Adrenal gland (tissue), 12 donors: Measurements from ENCODE around the gene SPG11. TPM values are rescaled to one million over a fixed set of nuclear protein-coding genes. Genes with fewer than 3 reads are reported as not detected.

Source experiments
- DNase-seq, 7 donors: peaks; one replicate each; pipeline ENCODE4 v3.0.0-alpha.2; 2019 to 2020
- H3K27ac ChIP-seq, 5 donors: fragments of 200-600 bp; sonication (generic) in 4 of 5; 1 replicate in 3 of 5; 2 replicates in 2 of 5; pipeline versions ENCODE4 v1.5.1 to v1.8.0; 2016 to 2020; ENCODE audit warnings: mild to moderate bottlenecking in 1 of 5
- H3K27me3 ChIP-seq: fragments of 200-600 bp; 2 replicates; pipeline ENCODE4 v1.8.0; 2021
- H3K36me3 ChIP-seq, 2 donors: fragments of 200-600 bp; replicated peaks in 1 of 2; 1 replicate in 1 of 2; 2 replicates in 1 of 2; pipeline versions ENCODE4 v1.5.1 to v1.8.0; 2018 to 2022
- H3K4me1 ChIP-seq, 2 donors: fragments of 200-600 bp; replicated peaks in 1 of 2; 1 replicate in 1 of 2; 2 replicates in 1 of 2; pipeline versions ENCODE4 v1.5.1 to v1.8.0; 2018 to 2021
- H3K4me3 ChIP-seq, 4 donors: fragments of 200-600 bp; sonication (generic) in 3 of 4; one replicate each; pipeline ENCODE4 v1.5.1; 2016 to 2018
- H3K9me3 ChIP-seq, 3 donors: fragments of 200-600 bp; sonication (generic) in 1 of 3; replicated peaks in 1 of 3; 1 replicate in 2 of 3; 2 replicates in 1 of 3; pipeline versions ENCODE4 v1.5.1 to v1.8.0; 2016 to 2021
- POLR2A ChIP-seq, 2 donors: fragments of 450-650 bp; IDR thresholded peaks; one replicate each; pipeline ENCODE4 v1.6.1; 2017; ENCODE audit warnings: antibody characterized with exemption in 2 of 2, mild to moderate bottlenecking in 2 of 2, moderate library complexity in 1 of 2
- WGBS, 4 donors: extraction: QIAGEN DNeasy Blood & Tissue Kit in 2 of 4; methylation state at CpG; one replicate each; pipeline versions ENCODE4 v1.1.5 to v1.1.7; 2013 to 2017; 5-methylcytosine and 5-hydroxymethylcytosine counted together
- intact Hi-C, 2 donors: fragments of 100-400 bp; cut with DNase I; formaldehyde crosslinking; loops; one replicate each; pipeline versions ENCODE4 v1.14.1 to v1.15.0; 2022 to 2023
- polyA plus RNA-seq, 3 donors: library from polyadenylated mRNA; stranded (reverse); fragments of 200-250 nt in 2 of 3; fragments of 350-450 nt in 1 of 3; fragmentation: Illumina TruSeq in 1 of 3; extraction: RNeasy Lipid Tissue Mini Kit (QIAGEN cat#74804) in 1 of 3; gene quantifications; one replicate each; pipeline ENCODE4 v1.2.3, GENCODE V29; 2013 to 2014
- total RNA-seq, 9 donors: library from RNA; depleted of rRNA in 4 of 9; stranded (reverse); fragments of >200 nt in 4 of 9; fragments of 120-200 nt in 1 of 9; fragmentation: NEBNext Ultra II Directional in 1 of 9; extraction: Animal tissue kit (Norgen Biotek cat#: 25700) in 1 of 9; gene quantifications; one replicate each; pipeline versions ENCODE4 v1.1.0 to v1.2.4, GENCODE V29; 2013 to 2023
- TF ChIP-seq, protein P1 (sequence below), 6 experiments: fragments of 450-650 bp in 4 of 6; fragments of 200-600 bp in 2 of 6; sonication (generic) in 1 of 6; IDR thresholded peaks; 1 replicate in 5 of 6; 2 replicates in 1 of 6; pipeline versions ENCODE4 v1.5.1 to v1.8.0; 2016 to 2021; ENCODE audit warnings: antibody characterized with exemption in 6 of 6, mild to moderate bottlenecking in 2 of 6, moderate library complexity in 1 of 6
- donor health status: healthy with polysubstance abuse.
- donor health status: Bipolar disorder and iron deficiency.
- donor health status: DM: yes; HTN: yes; CAD: no.
- donor health status: DM: no; HTN: no; CAD: no.
- donor health status: DM: no; HTN: no; CAD: no.
- donor health status: DM: yes; HTN: yes; CAD: no.

The SPG11 gene
- total and polyA plus RNA-seq, 12 donors = 43.0 to 122 (median 74.0) TPM

DNA sequence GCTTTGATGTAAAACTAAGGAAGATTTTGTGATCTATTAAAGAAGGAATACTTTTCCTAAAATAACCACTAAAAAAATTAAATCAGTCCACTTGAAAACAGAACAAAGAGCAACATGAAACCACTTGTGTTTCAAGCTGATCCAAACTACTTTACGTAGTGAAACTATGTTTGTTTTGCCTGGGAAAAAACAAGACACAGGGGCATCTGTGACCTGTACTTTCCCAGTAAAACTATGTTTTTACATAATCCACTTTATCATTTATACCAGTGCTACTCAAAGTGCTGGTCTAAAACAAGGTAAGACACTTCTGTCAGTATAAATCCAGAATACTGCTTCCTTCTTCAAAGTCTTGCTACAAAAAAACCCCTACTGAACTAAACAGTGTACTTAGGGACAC lies 56.7 kb downstream of the SPG11 start:
- Histone ChIP-seq H3K27me3 (no peaks in the 10 kb centered on the region), H3K36me3 (peaks cover 0 to 79% of the 10 kb centered on the region in 2 donors), H3K27ac (peak overlapping the region in 2 of 5 donors; percentile 10 to 23), H3K4me1 (no peaks in the 10 kb centered on the region), H3K9me3 (no peaks in the 10 kb centered on the region), H3K4me3 (no peak overlapping the region)
- TF ChIP-seq POLR2A (IDR thresholded peaks at IDR 0.05) = no peak
- TF ChIP-seq, protein P1, sequence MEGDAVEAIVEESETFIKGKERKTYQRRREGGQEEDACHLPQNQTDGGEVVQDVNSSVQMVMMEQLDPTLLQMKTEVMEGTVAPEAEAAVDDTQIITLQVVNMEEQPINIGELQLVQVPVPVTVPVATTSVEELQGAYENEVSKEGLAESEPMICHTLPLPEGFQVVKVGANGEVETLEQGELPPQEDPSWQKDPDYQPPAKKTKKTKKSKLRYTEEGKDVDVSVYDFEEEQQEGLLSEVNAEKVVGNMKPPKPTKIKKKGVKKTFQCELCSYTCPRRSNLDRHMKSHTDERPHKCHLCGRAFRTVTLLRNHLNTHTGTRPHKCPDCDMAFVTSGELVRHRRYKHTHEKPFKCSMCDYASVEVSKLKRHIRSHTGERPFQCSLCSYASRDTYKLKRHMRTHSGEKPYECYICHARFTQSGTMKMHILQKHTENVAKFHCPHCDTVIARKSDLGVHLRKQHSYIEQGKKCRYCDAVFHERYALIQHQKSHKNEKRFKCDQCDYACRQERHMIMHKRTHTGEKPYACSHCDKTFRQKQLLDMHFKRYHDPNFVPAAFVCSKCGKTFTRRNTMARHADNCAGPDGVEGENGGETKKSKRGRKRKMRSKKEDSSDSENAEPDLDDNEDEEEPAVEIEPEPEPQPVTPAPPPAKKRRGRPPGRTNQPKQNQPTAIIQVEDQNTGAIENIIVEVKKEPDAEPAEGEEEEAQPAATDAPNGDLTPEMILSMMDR (IDR thresholded peaks at IDR 0.05) = no peak
- DNase-seq = no peak
- WGBS, 4 donors = 50 to 72% (median 63%) methylated on average over 1 of the region's 1 CpG
- intact Hi-C loops = no loop called here

DNA sequence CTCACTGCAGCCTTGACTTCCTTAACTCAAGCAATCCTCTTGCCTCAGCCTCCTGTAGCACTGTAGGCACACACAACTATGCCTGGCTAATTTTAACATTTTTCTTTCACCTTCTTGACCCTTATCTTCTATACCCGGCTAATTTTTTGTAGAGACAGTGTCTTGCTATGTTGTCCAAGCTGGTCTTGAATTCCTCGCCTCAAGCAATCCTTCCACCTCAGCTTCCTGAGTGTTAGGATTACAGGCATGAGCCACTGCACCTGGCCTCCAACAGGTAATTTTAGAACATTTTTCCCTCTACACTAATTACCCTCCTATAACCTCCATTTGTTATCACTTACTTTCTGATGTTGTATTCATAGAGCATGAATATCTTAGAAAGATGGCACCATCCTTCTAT lies 60.3 kb downstream of the SPG11 start:
- DNase-seq = no peak
- intact Hi-C loops = no loop called here
- Histone ChIP-seq H3K9me3 (no peaks in the 10 kb centered on the region), H3K4me1 (peaks cover 5 to 8% of the 10 kb centered on the region in 2 donors), H3K27ac (no peak overlapping the region), H3K4me3 (no peak overlapping the region), H3K27me3 (no peaks in the 10 kb centered on the region), H3K36me3 (peaks cover 0 to 73% of the 10 kb centered on the region in 2 donors)
- 97 to 98% (median 98%) methylated on average over 2 of the region's 2 CpGs for WGBS, 4 donors
- TF ChIP-seq, protein P1 (IDR thresholded peaks at IDR 0.05) = no peak
- TF ChIP-seq POLR2A (IDR thresholded peaks at IDR 0.05) = no peak

DNA sequence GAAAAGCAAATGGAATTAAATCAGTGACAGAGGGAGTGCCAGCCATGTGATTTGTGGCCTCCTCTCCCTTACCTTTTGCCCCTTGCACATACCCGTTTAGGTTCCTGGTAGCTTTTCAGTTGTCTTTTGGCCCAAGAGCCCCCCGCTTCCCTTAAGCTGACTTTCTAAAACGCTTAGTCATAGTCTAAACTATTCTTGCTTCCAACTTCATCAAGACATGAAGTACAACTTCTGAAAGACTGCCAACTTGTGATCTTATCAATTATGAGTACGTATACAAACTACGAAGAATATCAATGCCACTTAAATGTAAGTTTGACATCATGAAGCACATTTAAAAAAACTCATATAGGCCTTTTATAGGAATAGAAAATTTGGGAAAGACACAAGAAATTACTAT lies 64.6 kb downstream of the SPG11 start:
- no peak for DNase-seq
- intact Hi-C loops = no loop called here
- Histone ChIP-seq H3K27me3 (no peaks in the 10 kb centered on the region), H3K4me1 (peaks cover 5 to 8% of the 10 kb centered on the region in 2 donors), H3K27ac (peak overlapping the region in 2 of 5 donors; percentile 14 to 35), H3K9me3 (no peaks in the 10 kb centered on the region), H3K4me3 (no peak overlapping the region), H3K36me3 (peaks cover 0 to 74% of the 10 kb centered on the region in 2 donors)
- TF ChIP-seq, protein P1 (IDR thresholded peaks at IDR 0.05) = no peak
- no peak for TF ChIP-seq POLR2A (IDR thresholded peaks at IDR 0.05)
- WGBS, 4 donors = 34 to 47% (median 41%) methylated on average over 5 of the region's 5 CpGs

DNA sequence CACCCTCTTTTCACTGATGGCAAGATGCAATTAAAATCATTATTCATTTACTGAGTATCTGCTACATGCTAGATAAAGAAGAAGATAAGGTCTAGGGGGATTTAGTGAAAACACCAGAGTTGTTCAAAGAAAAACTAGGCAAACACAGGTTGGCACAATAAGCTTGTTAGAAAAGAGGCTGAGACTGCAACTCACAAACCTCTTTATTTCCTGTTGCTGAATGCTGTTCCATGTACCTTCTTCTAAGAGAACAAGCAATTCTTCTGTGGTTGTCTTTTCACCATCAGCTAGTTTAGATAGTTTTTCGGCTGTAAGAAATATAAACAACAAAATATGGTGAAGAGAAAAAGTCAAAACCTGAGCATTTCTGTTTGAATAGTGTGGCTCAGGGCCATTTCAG lies 65.4 kb downstream of the SPG11 start:
- no peaks in the 10 kb centered on the region for H3K9me3 ChIP-seq
- H3K4me1 ChIP-seq = peaks cover 5 to 8% of the 10 kb centered on the region in 2 donors
- intact Hi-C loops = no loop called here
- no peak for DNase-seq
- 85 to 94% (median 88%) methylated on average over 1 of the region's 1 CpG for WGBS, 4 donors
- no peaks in the 10 kb centered on the region for H3K27me3 ChIP-seq
- peaks cover 0 to 73% of the 10 kb centered on the region in 2 donors for H3K36me3 ChIP-seq
- peak overlapping the region in 1 of 5 donors; percentile 35 for H3K27ac ChIP-seq
- H3K4me3 ChIP-seq = no peak overlapping the region
- no peak for TF ChIP-seq POLR2A (IDR thresholded peaks at IDR 0.05)
- TF ChIP-seq, protein P1 (IDR thresholded peaks at IDR 0.05) = no peak
